Fibroblast of peridontal ligament (primary cell): ENCODE measurements around the gene HIGD1A.

Source experiments
- DNase-seq: peaks from one replicate; pipeline ENCODE4 v3.0.0-alpha.2; 2010; ENCODE audit errors: extremely low read depth

HIGD1A gene

GRCh38 chr3:42799376-42799775 is 4.9 kb downstream of the HIGD1A start:
- DNase-seq = no peak

DNA sequence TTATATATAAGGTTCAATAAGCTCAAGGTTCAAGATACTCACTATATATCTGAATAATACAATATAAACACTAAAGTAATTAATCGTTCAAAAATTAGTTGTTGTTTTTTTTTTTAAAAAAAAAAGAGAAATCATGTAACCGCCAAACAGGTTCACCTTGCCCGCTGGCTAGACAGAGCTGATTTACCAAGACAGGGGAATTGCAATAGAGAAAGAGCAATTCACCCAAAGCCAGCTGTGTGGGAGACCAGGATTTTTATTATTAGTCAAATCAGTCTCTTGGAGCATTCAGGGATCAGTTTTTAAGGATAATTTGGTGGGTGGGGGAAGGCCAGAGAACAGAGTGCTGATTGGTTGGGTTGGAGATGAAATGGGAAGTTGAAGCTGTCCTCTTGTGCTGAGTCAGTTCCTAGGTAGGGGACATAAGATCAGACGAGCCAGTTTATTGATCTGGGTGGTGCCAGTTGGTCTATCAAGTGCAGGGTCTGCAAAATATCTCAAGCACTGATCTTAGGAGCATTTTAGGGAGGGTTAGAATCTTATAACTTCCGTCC is 7.9 kb downstream of the HIGD1A start:
- no peak for DNase-seq

- no peak for DNase-seq
Measured at GRCh38 chr3:42795621-42796181, 8.6 kb downstream of the HIGD1A start.

DNA sequence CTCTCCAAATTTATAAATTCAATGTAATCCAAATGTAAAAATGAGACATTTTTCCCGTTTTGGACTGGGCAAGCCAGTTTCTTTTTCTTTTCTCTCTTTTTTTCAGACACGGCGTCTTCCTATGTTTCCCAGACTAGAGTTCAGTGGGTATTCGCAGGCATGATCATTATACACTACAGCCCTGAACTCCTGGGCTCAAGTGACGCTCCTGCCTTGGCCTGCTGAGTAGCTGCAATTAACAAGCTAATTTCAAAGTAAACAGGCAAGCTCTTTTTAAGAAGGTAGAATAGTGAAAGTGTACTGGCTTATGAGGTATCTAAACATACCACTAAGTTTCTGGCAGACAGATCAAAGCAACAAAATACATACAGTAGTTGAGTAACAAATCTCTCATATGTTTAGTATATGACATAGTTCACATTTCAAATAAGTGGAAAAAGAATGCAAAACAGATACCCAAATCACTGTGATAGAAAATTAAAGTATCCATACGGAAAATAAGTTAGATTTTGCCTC is 13.5 kb downstream of the HIGD1A start:
- peak; percentile 16 for DNase-seq

GRCh38 chr3:42786631-42787030 is 17.7 kb downstream of the HIGD1A start:
- DNase-seq = no peak

DNA sequence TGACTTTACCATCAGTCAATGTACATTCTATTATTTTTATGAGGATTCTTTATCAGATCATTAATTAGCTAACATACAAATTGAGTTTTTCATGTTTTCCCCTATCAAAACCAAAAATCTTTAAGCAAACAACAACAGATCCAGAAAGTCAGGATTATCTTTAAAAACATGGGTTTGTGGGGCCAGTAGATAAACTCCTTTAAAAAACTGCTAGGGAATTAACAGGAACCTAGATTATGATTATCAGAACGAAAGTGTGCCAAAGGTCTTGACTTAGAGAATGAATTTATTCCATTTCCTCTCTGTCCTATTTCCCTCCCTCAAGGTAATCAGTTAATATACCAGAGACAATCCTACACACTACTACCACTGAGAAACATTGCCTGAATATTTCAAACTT is 18.1 kb downstream of the HIGD1A start:
- DNase-seq = no peak

DNA sequence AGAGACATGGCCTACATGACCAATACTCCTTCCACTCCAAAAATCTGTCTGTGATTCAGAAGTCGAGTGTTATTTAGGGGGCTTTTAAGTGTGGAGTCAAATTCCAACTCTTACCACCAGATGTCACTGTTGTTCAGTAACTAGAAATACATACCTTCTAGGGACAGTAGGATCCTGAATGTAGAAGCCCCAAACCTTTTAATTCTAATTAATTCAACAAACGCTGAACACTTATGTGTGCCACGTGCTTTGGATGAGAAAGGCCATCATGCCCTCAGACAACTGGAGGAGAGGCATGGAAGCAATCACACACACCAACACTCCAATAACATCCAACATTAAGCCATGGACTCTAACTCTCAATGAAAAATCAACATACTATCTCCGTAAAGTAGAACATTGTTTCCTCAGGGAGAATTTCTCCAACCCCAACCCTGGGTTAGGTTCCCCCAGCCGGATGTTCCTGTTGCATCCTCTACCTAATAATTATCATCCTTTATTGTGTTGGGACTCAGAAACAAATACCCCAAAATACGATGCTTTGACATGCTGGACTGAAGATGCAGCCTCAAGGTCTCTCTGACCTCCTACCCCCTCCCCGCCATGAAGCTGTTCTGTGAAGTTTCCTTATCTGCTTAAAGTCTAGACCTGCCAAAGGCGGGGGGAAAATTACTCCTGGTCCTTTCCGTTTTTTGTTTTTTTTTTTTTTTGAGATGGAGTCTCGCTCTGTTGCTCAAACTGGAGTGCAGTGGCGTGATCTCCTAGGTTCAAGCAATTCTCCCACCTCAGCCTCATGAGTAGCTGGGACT is 23.2 kb downstream of the HIGD1A start:
- DNase-seq = peak; percentile 93

- DNase-seq = no peak
Measured at GRCh38 chr3:42780398-42780797, 23.9 kb downstream of the HIGD1A start.

DNA sequence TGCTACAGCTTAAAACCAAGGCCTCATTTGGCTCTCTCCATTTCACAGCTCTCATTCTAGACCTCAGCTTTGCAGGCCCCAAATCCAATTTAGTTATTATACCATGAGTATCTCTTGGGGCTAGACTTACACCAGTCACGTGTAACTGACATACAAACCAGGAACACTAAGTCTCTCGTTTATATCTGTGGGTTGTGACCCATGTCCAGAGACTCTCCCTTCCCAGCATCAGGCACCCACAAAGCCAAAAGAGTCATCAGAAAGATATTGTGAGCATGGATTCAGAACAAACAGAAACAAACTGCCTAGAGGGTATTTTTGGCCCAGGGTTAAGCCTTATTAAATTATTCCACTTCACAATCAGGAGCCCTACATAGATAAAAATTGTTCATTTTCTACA is 25.6 kb downstream of the HIGD1A start:
- peak; percentile 93 for DNase-seq

DNA sequence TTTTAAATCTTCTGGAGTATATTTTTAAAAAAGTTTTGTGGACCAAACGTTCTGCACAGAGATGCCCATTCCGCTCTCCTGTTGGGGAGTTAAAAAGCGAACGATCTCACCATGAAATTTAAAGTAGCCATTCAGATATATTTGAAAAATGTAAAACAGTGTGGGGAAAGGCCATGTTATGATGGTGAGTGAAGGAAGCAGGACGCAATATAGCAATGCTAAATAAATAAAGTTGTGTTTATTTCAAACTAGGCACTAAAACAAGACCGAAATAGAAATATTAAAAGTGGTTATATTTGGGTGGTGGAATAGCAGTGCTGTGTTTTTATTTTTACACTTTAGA is 30.9 kb downstream of the HIGD1A start:
- DNase-seq = no peak

- DNase-seq = peak; percentile 85
Measured at GRCh38 chr3:42772670-42773408, 31.5 kb downstream of the HIGD1A start, which contains the start of gene CCDC13. CCDC13 (minus strand) TSS chr3:42773253; CDS start chr3:42758345, 14,908 bp downstream.

DNA sequence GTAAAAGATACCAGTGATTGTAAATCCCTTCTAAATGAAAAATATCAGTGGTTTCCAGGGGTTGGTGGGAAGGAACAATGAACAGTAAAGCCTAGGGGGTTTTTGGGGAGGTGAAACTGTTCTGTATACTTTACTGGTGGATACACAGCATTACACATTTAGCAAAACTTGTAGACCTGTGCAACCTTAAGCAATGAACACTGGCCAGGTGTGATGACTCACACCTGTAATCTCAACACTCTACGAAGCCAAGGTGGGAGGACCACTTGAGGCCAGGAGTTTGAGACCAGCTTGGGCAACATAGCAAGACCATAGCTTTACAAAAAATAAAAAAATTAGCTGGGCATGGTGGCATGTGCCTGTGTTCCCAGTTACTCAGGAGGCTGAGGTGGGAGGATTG is 33.0 kb downstream of the HIGD1A start:
- DNase-seq = no peak

- DNase-seq = no peak
Measured at GRCh38 chr3:42769477-42770131, 34.7 kb downstream of the HIGD1A start.

GRCh38 chr3:42764561-42765295 is 39.6 kb downstream of the HIGD1A start:
- no peak for DNase-seq

- no peak for DNase-seq
Measured at GRCh38 chr3:42764115-42764514, 40.2 kb downstream of the HIGD1A start.

DNA sequence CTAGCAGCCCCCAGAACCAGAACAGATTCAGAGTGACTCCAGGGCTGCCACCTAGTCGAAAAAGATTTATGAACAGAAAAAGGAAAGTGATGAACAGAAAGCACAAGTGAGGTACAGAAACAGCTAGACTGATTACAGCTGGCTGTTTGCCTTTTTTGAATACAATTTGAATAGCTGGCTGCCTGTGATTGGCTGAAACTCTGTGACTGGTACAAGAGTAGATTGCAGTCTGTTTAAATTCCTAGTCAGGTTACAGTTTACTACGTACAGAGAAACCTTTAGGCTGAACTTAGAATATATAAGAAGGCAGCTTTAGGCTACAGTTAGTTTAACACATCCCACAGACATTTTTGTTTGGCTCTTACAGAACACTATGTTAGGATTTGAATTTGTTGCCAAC is 41.3 kb downstream of the HIGD1A start:
- DNase-seq = peak; percentile 81

DNA sequence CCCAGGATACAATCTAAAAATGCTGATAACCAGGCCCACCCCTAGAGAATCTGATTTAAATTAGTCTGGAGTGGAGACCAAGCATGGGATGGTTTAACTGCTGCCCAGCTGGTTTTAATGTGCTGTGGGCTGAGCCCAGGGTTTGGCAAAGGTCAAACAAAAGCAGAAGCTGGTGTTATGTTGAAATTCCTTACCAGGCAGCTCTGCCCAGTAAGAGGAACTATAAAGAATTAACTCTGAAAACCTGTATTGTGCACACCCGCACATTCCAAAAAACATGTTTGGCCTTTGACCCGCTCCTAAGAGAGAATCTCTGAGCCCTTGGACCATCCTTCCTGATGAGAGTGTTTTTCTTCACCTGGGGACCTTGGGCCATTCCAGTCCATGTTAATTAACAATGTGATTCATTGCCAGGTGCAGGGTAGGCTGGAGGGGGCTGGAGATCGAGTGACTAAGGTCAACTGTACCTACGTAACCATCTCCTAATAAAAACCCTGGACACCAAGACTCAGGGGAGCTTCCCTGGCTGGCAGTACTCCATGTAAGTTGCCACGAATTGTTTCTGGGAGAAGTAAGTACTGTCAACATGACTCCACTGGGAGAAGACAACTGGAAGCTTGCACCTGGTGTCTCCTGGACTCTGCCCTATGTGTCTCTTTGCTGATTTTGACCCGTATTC is 42.1 kb downstream of the HIGD1A start:
- DNase-seq = peak; percentile 77

GRCh38 chr3:42758126-42758525 is 46.2 kb downstream of the HIGD1A start:
- no peak for DNase-seq

DNA sequence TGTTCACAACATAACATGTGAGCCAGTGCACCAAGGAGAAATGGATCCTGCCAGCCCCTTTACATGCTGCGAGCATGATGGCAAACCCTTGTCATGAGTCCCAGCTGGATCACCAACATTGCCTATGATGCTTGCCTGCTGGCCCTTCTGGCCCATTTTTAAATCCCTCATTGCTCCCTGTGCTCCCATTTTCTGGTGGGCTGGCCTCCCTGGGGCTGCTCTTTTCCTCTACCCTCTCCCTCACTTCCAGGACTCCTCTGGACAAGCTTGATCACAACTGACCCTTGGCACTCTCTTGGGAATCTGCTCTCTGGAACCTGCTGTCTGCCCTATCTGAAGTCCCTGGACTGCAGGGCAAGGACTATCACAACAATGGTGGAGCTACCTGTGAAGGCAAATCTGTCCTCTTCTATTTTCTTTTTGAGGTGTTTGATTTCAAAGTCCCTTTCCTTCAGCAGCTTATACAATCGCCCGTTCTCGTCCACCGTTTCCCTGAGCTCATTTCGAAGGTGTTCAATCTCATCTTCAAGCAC is 47.5 kb downstream of the HIGD1A start:
- no peak for DNase-seq
